Kidney epithelial cell (primary cell): ENCODE data around the gene TMCC2. TPM values are rescaled to one million over a fixed set of nuclear protein-coding genes. Genes with fewer than 3 reads are reported as not detected.
"Not testable (repeated sequence)": the region's sequence is repeated elsewhere in the genome, so short reads cannot be mapped to it uniquely, and the experiment has no call there.

ENCODE experiments used
- DNase-seq: peaks from one replicate; pipeline ENCODE4 v3.0.0-alpha.2; 2010; ENCODE audit warnings: low read depth
- H3K27me3 ChIP-seq: 2 replicates; pipeline ENCODE4 v1.6.0; 2011; ENCODE audit warnings: low read length; ENCODE audit not compliant: control insufficient read depth, insufficient read depth
- H3K36me3 ChIP-seq: 2 replicates; pipeline ENCODE4 v1.5.1; 2011; ENCODE audit warnings: low read length; ENCODE audit not compliant: control insufficient read depth, insufficient read depth
- H3K4me3 ChIP-seq: 2 replicates; pipeline ENCODE4 v1.5.1; 2011; ENCODE audit warnings: low read depth, mild to moderate bottlenecking, control low read depth, low read length
- CTCF ChIP-seq: IDR thresholded peaks from 2 replicates; pipeline ENCODE4 v1.5.1; 2011; ENCODE audit warnings: mild to moderate bottlenecking, moderate library complexity, low read length, control low read depth, inconsistent platforms; ENCODE audit not compliant: insufficient read depth, poor library complexity, severe bottlenecking
- total RNA-seq: library from RNA; depleted of rRNA; stranded (reverse); fragments of >200 nt; gene quantifications from 2 replicates; pipeline ENCODE4 v1.2.3, GENCODE V29; 2015

TMCC2 gene
- total RNA-seq, 1 donor from 2014 or later = 12.7 TPM

GRCh38 chr1:205293350-205294074 is 65.8 kb downstream of the TMCC2 start:
- no peaks in the 10 kb centered on the region for H3K36me3 ChIP-seq
- TF ChIP-seq CTCF = no peak
- H3K27me3 ChIP-seq = no peaks in the 10 kb centered on the region
- H3K4me3 ChIP-seq = no peak overlapping the region
- DNase-seq = no peak

GRCh38 chr1:205294175-205294917 is 66.6 kb downstream of the TMCC2 start:
- peak; percentile 85 for DNase-seq
- no peaks in the 10 kb centered on the region for H3K27me3 ChIP-seq
- H3K36me3 ChIP-seq = no peaks in the 10 kb centered on the region
- TF ChIP-seq CTCF = no peak
- H3K4me3 ChIP-seq = no peak overlapping the region

- H3K36me3 ChIP-seq = no peaks in the 10 kb centered on the region
- DNase-seq = no peak
- no peaks in the 10 kb centered on the region for H3K27me3 ChIP-seq
- no peak for TF ChIP-seq CTCF
- H3K4me3 ChIP-seq = no peak overlapping the region
Observed at GRCh38 chr1:205294934-205295333, 67.2 kb downstream of the TMCC2 start.

GRCh38 chr1:205296154-205296553 is 68.4 kb downstream of the TMCC2 start:
- no peaks in the 10 kb centered on the region for H3K36me3 ChIP-seq
- no peak for DNase-seq
- no peak for TF ChIP-seq CTCF
- H3K4me3 ChIP-seq = no peak overlapping the region
- H3K27me3 ChIP-seq = no peaks in the 10 kb centered on the region

- H3K36me3 ChIP-seq, H3K27me3 ChIP-seq, H3K4me3 ChIP-seq, DNase-seq: not testable (repeated sequence)
Observed at GRCh38 chr1:205297546-205298177, 69.9 kb downstream of the TMCC2 start.

- Histone ChIP-seq H3K27me3 (no peaks in the 10 kb centered on the region), H3K4me3 (no peak overlapping the region), H3K36me3 (peaks cover 4% of the 10 kb centered on the region)
- peak; percentile 95 for DNase-seq
- TF ChIP-seq CTCF = no peak
Observed at GRCh38 chr1:205298191-205298994, 70.6 kb downstream of the TMCC2 start.
